CD4-positive, CD25-positive, alpha-beta regulatory T cell (primary cell): ENCODE data around the gene MAGI2. TPM values are rescaled to one million over a fixed set of nuclear protein-coding genes. Genes with fewer than 3 reads are reported as not detected.

Experiments
- ATAC-seq, 2 donors: fragments of 150-1000 bp; cut with Tn5 transposase; one replicate each; pipeline ENCODE4 v1.10.0; 2021; ENCODE audit warnings: low read depth in 2 of 2, moderate number of reproducible peaks in 2 of 2, moderate library complexity in 1 of 2
- DNase-seq, 3 donors: peaks; one replicate each; pipeline versions ENCODE4 v3.0.0 to v3.0.0-alpha.2; 2012 to 2022; ENCODE audit warnings: mixed read lengths in 1 of 3
- H3K27ac ChIP-seq: one replicate; pipeline ENCODE4 v1.7.0; 2013; ENCODE audit warnings: mild to moderate bottlenecking, low read length; ENCODE audit not compliant: insufficient read depth, poor library complexity, severe bottlenecking
- H3K27me3 ChIP-seq: one replicate; pipeline ENCODE4 v1.7.0; 2013; ENCODE audit warnings: low read length; ENCODE audit not compliant: control insufficient read depth, insufficient read depth
- H3K36me3 ChIP-seq: one replicate; pipeline ENCODE4 v1.7.0; 2013; ENCODE audit warnings: mild to moderate bottlenecking, low read length, moderate library complexity; ENCODE audit not compliant: control insufficient read depth, insufficient read depth
- H3K4me1 ChIP-seq: 2 replicates; pipeline ENCODE4 v1.7.0; 2013; ENCODE audit warnings: mild to moderate bottlenecking, low read length; ENCODE audit not compliant: insufficient read depth, control insufficient read depth, poor library complexity, severe bottlenecking
- H3K4me3 ChIP-seq: one replicate; pipeline ENCODE4 v1.7.0; 2013; ENCODE audit warnings: low read depth, mild to moderate bottlenecking, low read length, moderate library complexity
- H3K9me3 ChIP-seq, 2 experiments: 1 replicate in 1 of 2; 2 replicates in 1 of 2; pipeline ENCODE4 v1.7.0; 2013; ENCODE audit warnings: low read length in 2 of 2, mild to moderate bottlenecking in 1 of 2, moderate library complexity in 1 of 2; ENCODE audit not compliant: control insufficient read depth in 2 of 2
- H3K27ac Mint-ChIP-seq, 3 donors: one replicate each; pipeline ENCODE4 v1.8.0; 2020 to 2022; ENCODE audit warnings: mild to moderate bottlenecking in 3 of 3, mixed read lengths in 3 of 3, moderate library complexity in 2 of 3
- H3K27me3 Mint-ChIP-seq: one replicate; pipeline ENCODE4 v1.8.0; 2022; ENCODE audit warnings: mild to moderate bottlenecking, mixed read lengths
- H3K36me3 Mint-ChIP-seq: one replicate; pipeline ENCODE4 v1.8.0; 2020; ENCODE audit warnings: mixed read lengths
- H3K4me1 Mint-ChIP-seq, 4 donors: one replicate each; pipeline ENCODE4 v1.8.0; 2020 to 2022; ENCODE audit warnings: mixed read lengths in 4 of 4, mild to moderate bottlenecking in 1 of 4
- H3K4me3 Mint-ChIP-seq, 4 donors: one replicate each; pipeline ENCODE4 v1.8.0; 2020 to 2022; ENCODE audit warnings: mild to moderate bottlenecking in 4 of 4, mixed read lengths in 4 of 4, moderate library complexity in 3 of 4
- H3K9me3 Mint-ChIP-seq, 7 donors: one replicate each; pipeline ENCODE4 v1.8.0; 2020 to 2022; ENCODE audit warnings: mixed read lengths in 7 of 7, mild to moderate bottlenecking in 3 of 7, moderate library complexity in 2 of 7
- polyA plus RNA-seq, 4 donors: library from polyadenylated mRNA; unstranded; fragments of 300-500 nt; fragmentation: Illumina TruSeq; gene quantifications; one replicate each; pipeline ENCODE4 v1.2.3, GENCODE V29; 2021
- total RNA-seq: library from RNA; stranded (reverse); gene quantifications from one replicate; pipeline ENCODE4 v1.2.3, GENCODE V29; 2022

Gene MAGI2
- total and polyA plus RNA-seq, 5 donors from 2014 or later = not detected

DNA sequence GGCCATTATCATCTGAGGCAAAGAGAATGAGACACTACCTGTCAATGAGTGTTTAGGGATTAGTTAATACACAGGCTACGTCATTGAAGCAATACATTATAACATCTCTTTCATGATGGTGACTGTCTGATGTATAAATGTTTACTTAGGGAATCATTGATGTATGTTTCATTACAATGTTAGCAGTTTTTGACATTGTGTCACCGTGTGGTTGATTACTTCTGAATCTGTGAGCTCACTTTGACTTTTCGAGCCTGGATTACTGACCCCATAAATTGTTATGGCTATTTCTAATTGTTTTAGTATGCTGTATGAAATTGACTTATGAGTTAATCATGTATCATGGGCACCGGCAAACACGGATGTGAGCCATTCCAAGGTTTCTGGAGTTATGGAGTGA is 494.0 kb downstream of the MAGI2 start:
- Histone ChIP-seq H3K9me3 (no peaks in the 10 kb centered on the region), H3K36me3 (no peaks in the 10 kb centered on the region), H3K4me3 (no peak overlapping the region), H3K4me1 (no peaks in the 10 kb centered on the region), H3K27ac (no peak overlapping the region), H3K27me3 (no peaks in the 10 kb centered on the region)
- Mint-ChIP-seq H3K36me3 (no peaks in the 10 kb centered on the region), H3K4me1 (no peaks in the 10 kb centered on the region), H3K9me3 (peaks cover 0 to 7% (median 0%) of the 10 kb centered on the region in 7 donors), H3K27me3 (no peaks in the 10 kb centered on the region), H3K27ac (no peak overlapping the region), H3K4me3 (no peak overlapping the region)
- ATAC-seq (no peak), DNase-seq (no peak)

DNA sequence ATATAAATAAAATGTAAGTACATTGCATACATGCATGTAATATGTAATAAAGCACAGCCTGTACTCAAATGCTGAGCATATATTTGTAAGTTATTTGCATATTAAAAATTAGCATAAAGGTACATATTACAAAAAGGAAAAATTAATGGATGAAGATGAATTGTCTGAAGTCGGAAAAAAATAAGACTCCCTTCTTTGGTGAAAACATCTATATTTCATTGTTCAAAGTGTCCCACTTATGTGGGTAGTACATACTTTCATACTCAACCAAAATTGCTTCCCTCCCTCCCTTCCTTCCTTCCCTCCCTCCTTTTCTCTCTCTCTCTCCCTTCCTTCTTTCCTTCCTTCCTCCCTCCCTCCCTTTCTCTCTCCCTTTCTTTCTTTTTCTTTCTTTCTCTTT is 498.1 kb downstream of the MAGI2 start:
- no peaks in the 10 kb centered on the region for H3K27me3 ChIP-seq
- no peak overlapping the region for H3K27ac Mint-ChIP-seq

DNA sequence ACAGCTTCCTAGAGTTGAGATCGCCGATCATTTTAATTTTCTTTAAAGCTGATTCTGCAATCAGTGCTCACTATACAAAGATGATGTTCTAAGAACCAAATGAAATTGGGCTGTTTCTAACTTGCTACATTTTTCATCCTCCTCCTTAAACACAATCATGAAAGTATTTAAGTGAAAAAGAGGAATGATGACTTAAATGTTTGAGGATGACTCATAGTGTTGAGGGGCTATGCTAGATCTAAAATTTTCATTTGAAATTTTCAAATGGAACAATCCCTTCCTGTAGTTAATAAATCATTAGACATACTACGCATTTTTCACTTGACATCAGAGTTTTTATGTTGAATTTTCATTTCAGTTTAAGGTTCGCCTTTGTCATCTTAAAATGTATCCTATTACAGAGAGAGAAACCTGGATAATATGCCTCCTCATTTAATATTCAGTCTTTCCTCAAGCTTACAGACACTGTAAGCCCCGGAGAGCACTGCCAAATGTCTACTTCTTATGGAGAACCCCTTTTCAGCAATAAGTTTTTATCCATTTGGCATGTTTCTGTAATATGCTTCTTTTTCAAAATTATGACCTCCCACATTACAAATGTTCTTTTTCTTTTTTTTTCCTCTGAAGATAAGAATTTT is 499.6 kb downstream of the MAGI2 start:
- peaks cover 0 to 6% (median 0%) of the 10 kb centered on the region in 4 donors for H3K4me1 Mint-ChIP-seq
- H3K27me3 ChIP-seq = no peaks in the 10 kb centered on the region
- no peaks in the 10 kb centered on the region for H3K27me3 Mint-ChIP-seq
- no peak overlapping the region for H3K27ac Mint-ChIP-seq
- H3K9me3 Mint-ChIP-seq = peaks cover 0 to 14% (median 6%) of the 10 kb centered on the region in 7 donors
- H3K9me3 ChIP-seq = no peaks in the 10 kb centered on the region
- H3K4me3 ChIP-seq = no peak overlapping the region
- H3K36me3 ChIP-seq = no peaks in the 10 kb centered on the region
- H3K4me1 ChIP-seq = no peaks in the 10 kb centered on the region
- DNase-seq (no peak), ATAC-seq (no peak)
- H3K27ac ChIP-seq = no peak overlapping the region
- no peak overlapping the region for H3K4me3 Mint-ChIP-seq
- H3K36me3 Mint-ChIP-seq = no peaks in the 10 kb centered on the region

More for the DNA sequence above, 498.1 kb downstream of the MAGI2 start:
- peaks cover 0 to 6% (median 0%) of the 10 kb centered on the region in 4 donors for H3K4me1 Mint-ChIP-seq
- no peaks in the 10 kb centered on the region for H3K4me1 ChIP-seq
- H3K9me3 Mint-ChIP-seq = peaks cover 0 to 14% (median 6%) of the 10 kb centered on the region in 7 donors
- no peaks in the 10 kb centered on the region for H3K9me3 ChIP-seq
- no peaks in the 10 kb centered on the region for H3K27me3 Mint-ChIP-seq
- no peaks in the 10 kb centered on the region for H3K36me3 Mint-ChIP-seq
- no peak overlapping the region for H3K27ac ChIP-seq
- H3K4me3 Mint-ChIP-seq = no peak overlapping the region
- ATAC-seq (no peak), DNase-seq (no peak)
- H3K4me3 ChIP-seq = no peak overlapping the region
- H3K36me3 ChIP-seq = no peaks in the 10 kb centered on the region

GRCh38 chr7:78953090-78953489 is 500.4 kb downstream of the MAGI2 start:
- H3K27me3 Mint-ChIP-seq = no peaks in the 10 kb centered on the region
- no peaks in the 10 kb centered on the region for H3K27me3 ChIP-seq
- DNase-seq (no peak), ATAC-seq (no peak)
- peaks cover 0 to 6% (median 0%) of the 10 kb centered on the region in 4 donors for H3K4me1 Mint-ChIP-seq
- H3K4me3 ChIP-seq = no peak overlapping the region
- H3K27ac ChIP-seq = no peak overlapping the region
- no peaks in the 10 kb centered on the region for H3K36me3 Mint-ChIP-seq
- H3K4me3 Mint-ChIP-seq = no peak overlapping the region
- H3K9me3 Mint-ChIP-seq = peaks cover 0 to 14% (median 6%) of the 10 kb centered on the region in 7 donors
- H3K27ac Mint-ChIP-seq = no peak overlapping the region
- no peaks in the 10 kb centered on the region for H3K4me1 ChIP-seq
- H3K9me3 ChIP-seq = no peaks in the 10 kb centered on the region
- H3K36me3 ChIP-seq = no peaks in the 10 kb centered on the region

GRCh38 chr7:78939669-78940068 is 513.8 kb downstream of the MAGI2 start:
- H3K4me1 Mint-ChIP-seq = no peaks in the 10 kb centered on the region
- H3K4me3 ChIP-seq = no peak overlapping the region
- no peak overlapping the region for H3K27ac Mint-ChIP-seq
- ATAC-seq (no peak), DNase-seq (no peak)
- H3K36me3 Mint-ChIP-seq = no peaks in the 10 kb centered on the region
- no peaks in the 10 kb centered on the region for H3K9me3 ChIP-seq
- H3K27ac ChIP-seq = no peak overlapping the region
- no peaks in the 10 kb centered on the region for H3K27me3 ChIP-seq
- no peaks in the 10 kb centered on the region for H3K4me1 ChIP-seq
- H3K36me3 ChIP-seq = no peaks in the 10 kb centered on the region
- H3K4me3 Mint-ChIP-seq = peak overlapping the region in 1 of 4 donors; percentile 1
- H3K27me3 Mint-ChIP-seq = no peaks in the 10 kb centered on the region
- H3K9me3 Mint-ChIP-seq = peaks cover 0 to 11% (median 4%) of the 10 kb centered on the region in 7 donors

- H3K9me3 Mint-ChIP-seq = peaks cover 0 to 4% (median 2%) of the 10 kb centered on the region in 7 donors
- Histone ChIP-seq H3K4me1 (no peaks in the 10 kb centered on the region), H3K4me3 (no peak overlapping the region), H3K36me3 (no peaks in the 10 kb centered on the region), H3K27ac (no peak overlapping the region), H3K9me3 (no peaks in the 10 kb centered on the region), H3K27me3 (no peaks in the 10 kb centered on the region)
- no peaks in the 10 kb centered on the region for H3K4me1 Mint-ChIP-seq
- no peak overlapping the region for H3K27ac Mint-ChIP-seq
- no peaks in the 10 kb centered on the region for H3K36me3 Mint-ChIP-seq
- ATAC-seq = no peak
- no peak overlapping the region for H3K4me3 Mint-ChIP-seq
- no peaks in the 10 kb centered on the region for H3K27me3 Mint-ChIP-seq
- DNase-seq = no peak
These were observed 528.9 kb downstream of the MAGI2 start for GRCh38 chr7:78924581-78924980.

- Histone ChIP-seq H3K9me3 (no peaks in the 10 kb centered on the region), H3K4me3 (no peak overlapping the region), H3K27me3 (no peaks in the 10 kb centered on the region), H3K36me3 (no peaks in the 10 kb centered on the region), H3K4me1 (no peaks in the 10 kb centered on the region), H3K27ac (no peak overlapping the region)
- H3K4me1 Mint-ChIP-seq = no peaks in the 10 kb centered on the region
- no peak for ATAC-seq
- H3K36me3 Mint-ChIP-seq = no peaks in the 10 kb centered on the region
- H3K27ac Mint-ChIP-seq = no peak overlapping the region
- DNase-seq = no peak
- peaks cover 0 to 7% (median 6%) of the 10 kb centered on the region in 7 donors for H3K9me3 Mint-ChIP-seq
- H3K4me3 Mint-ChIP-seq = no peak overlapping the region
- no peaks in the 10 kb centered on the region for H3K27me3 Mint-ChIP-seq
These were observed 540.7 kb downstream of the MAGI2 start for GRCh38 chr7:78912781-78913180.

DNA sequence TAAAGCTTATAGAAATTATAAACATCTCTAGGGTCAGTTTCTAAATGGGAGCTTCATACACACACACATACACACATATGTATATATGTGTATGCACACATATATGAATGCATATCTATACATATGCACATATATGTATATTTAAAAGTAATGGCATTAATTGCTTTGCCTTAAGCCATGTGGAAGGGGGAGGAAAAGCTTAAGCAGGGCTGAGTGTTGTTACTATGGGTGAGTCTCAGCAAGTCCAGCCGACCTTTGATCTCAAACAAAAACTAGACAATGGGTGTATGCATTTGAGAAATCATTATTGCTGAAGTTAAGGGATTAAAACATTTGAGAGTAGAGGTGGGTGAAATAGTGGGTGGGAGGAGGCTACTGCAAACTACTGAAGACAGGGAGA is 546.7 kb downstream of the MAGI2 start:
- Histone ChIP-seq H3K27me3 (no peaks in the 10 kb centered on the region), H3K36me3 (no peaks in the 10 kb centered on the region), H3K4me1 (no peaks in the 10 kb centered on the region), H3K27ac (no peak overlapping the region), H3K4me3 (no peak overlapping the region), H3K9me3 (no peaks in the 10 kb centered on the region)
- Mint-ChIP-seq H3K9me3 (peaks cover 3 to 10% (median 4%) of the 10 kb centered on the region in 7 donors), H3K4me1 (no peaks in the 10 kb centered on the region), H3K27me3 (no peaks in the 10 kb centered on the region), H3K4me3 (no peak overlapping the region), H3K27ac (no peak overlapping the region), H3K36me3 (no peaks in the 10 kb centered on the region)
- DNase-seq (no peak), ATAC-seq (no peak)
